B cell (primary cell): ENCODE measurements around the gene GMPPB.

ENCODE experiments used
- CTCF ChIP-seq: fragments of 200-600 bp; IDR thresholded peaks from one replicate; pipeline ENCODE4 v1.8.0; 2022; ENCODE audit warnings: antibody characterized with exemption, mild to moderate bottlenecking
- EZH2 ChIP-seq: IDR thresholded peaks from 2 replicates; pipeline ENCODE4 v1.6.1; 2012; ENCODE audit warnings: borderline replicate concordance, low read depth, mild to moderate bottlenecking, moderate library complexity, low read length; ENCODE audit not compliant: insufficient read depth, poor library complexity, severe bottlenecking

- no peak for TF ChIP-seq CTCF
- no peak for TF ChIP-seq EZH2
Measured at GRCh38 chr3:49734752-49735151, 11.0 kb upstream of the GMPPB start.
